22Rv1 (cell line): ENCODE measurements around the gene HSPA12A.

Experiments
- CTCF ChIP-seq: fragments of 450-650 bp; IDR thresholded peaks from 2 replicates; pipeline ENCODE4 v1.5.1; 2017; ENCODE audit warnings: mild to moderate bottlenecking
- ZFX ChIP-seq: fragments of 450-650 bp; IDR thresholded peaks from 2 replicates; pipeline ENCODE4 v1.6.1; 2017; ENCODE audit warnings: antibody characterized with exemption, borderline replicate concordance

GRCh38 chr10:116664631-116665030 lies 77.7 kb downstream of the HSPA12A start:
- TF ChIP-seq CTCF (no peak), ZFX (no peak)
